AG04449 (cell line): ENCODE results near the gene TPH1.
A peak's percentile ranks its signal among the peaks of the same experiment; 100 is the strongest.

Experiments used
- CTCF ChIA-PET: fragments of 350-600 bp; formaldehyde crosslinking; extraction: SDS; loops from one replicate; lab custom pipeline; 2021; ENCODE audit warnings: antibody characterized with exemption; lab: Yijun Ruan, JAX
- POLR2A ChIA-PET: fragments of 400-600, 350-600 bp; formaldehyde crosslinking; extraction: SDS; loops from one replicate; lab custom pipeline; 2020; ENCODE audit warnings: antibody characterized with exemption, inconsistent platforms; lab: Yijun Ruan, JAX
- DNase-seq: peaks from one replicate; pipeline ENCODE4 v3.0.0-alpha.2; 2010; ENCODE audit warnings: low read depth, low spot score
- H3K4me3 ChIP-seq: 2 replicates; pipeline ENCODE4 v1.5.1; 2011; ENCODE audit warnings: low read depth, mild to moderate bottlenecking, control low read depth, low read length
- CTCF ChIP-seq: IDR thresholded peaks from one replicate; pipeline ENCODE4 v1.5.1; 2011; ENCODE audit warnings: mild to moderate bottlenecking, moderate library complexity, low read length, control low read depth, inconsistent platforms; ENCODE audit not compliant: insufficient read depth; ENCODE audit errors: missing control alignments

The TPH1 gene

GRCh38 chr11:18016789-18017188 lies 29.3 kb downstream of the TPH1 start:
- ChIA-PET CTCF (interaction anchor here (2.4 kb wide), 1 partner anchor 38 kb away, joined by 6 read pairs; no protein-coding TSS in a partner anchor), POLR2A (no interaction called here)
- TF ChIP-seq CTCF, result no peak
- H3K4me3 ChIP-seq, result no peak overlapping the region
- DNase-seq, result no peak

GRCh38 chr11:18014876-18015275 lies 31.2 kb downstream of the TPH1 start:
- TF ChIP-seq CTCF, result no peak
- CTCF ChIA-PET, result interaction anchor here (1.4 to 2.4 kb wide), 3 partner anchors 24 to 91 kb away, joined by 5 to 8 read pairs (median 6); partner anchors contain the start of gene SAAL1
- no peak overlapping the region for H3K4me3 ChIP-seq
- no peak for DNase-seq
- POLR2A ChIA-PET, result no interaction called here

GRCh38 chr11:18013790-18014507 lies 32.1 kb downstream of the TPH1 start:
- ChIA-PET CTCF (interaction anchor here (1.4 to 2.1 kb wide), 3 partner anchors 10 to 92 kb away, joined by 5 to 8 read pairs (median 8); partner anchors contain the start of gene SAAL1), POLR2A (no interaction called here)
- no peak for TF ChIP-seq CTCF
- H3K4me3 ChIP-seq, result peak overlapping the region; percentile 83
- no peak for DNase-seq

- POLR2A ChIA-PET, result interaction anchor here (0.5 kb wide), 1 partner anchor 520 kb away, joined by 3 read pairs; no protein-coding TSS in a partner anchor
- H3K4me3 ChIP-seq, result peak within 1 kb of the TSS; percentile 83
- TF ChIP-seq CTCF, result no peak
- CTCF ChIA-PET, result interaction anchor here (1.8 to 2.1 kb wide), 2 partner anchors 10 to 22 kb away, joined by 8 read pairs; no protein-coding TSS in a partner anchor
- DNase-seq, result no peak
Observed at GRCh38 chr11:18012906-18013781, 32.9 kb downstream of the TPH1 start, which contains the start of gene SERGEF. Gene SERGEF, minus strand, starts transcription at chr11:18013047. Its CDS starts 37 bp downstream, at chr11:18013010.

- peak overlapping the region; percentile 83 for H3K4me3 ChIP-seq
- CTCF ChIA-PET, result interaction anchor here (2.1 kb wide), 1 partner anchor 9 kb away, joined by 8 read pairs; no protein-coding TSS in a partner anchor
- POLR2A ChIA-PET, result interaction anchor here (0.5 kb wide), 1 partner anchor 521 kb away, joined by 3 read pairs; no protein-coding TSS in a partner anchor
- DNase-seq, result no peak
- no peak for TF ChIP-seq CTCF
Observed at GRCh38 chr11:18012122-18012905, 33.8 kb downstream of the TPH1 start.
